NT2/D1 (cell line): Measurements from ENCODE around the gene RPS6KA5.

ENCODE experiments used
- YY1 ChIP-seq: IDR thresholded peaks from 2 replicates; pipeline ENCODE4 v1.6.1; 2011; ENCODE audit not compliant: insufficient read length, insufficient read depth
- ZNF274 ChIP-seq: IDR thresholded peaks from 2 replicates; pipeline ENCODE4 v1.6.1; 2011; ENCODE audit warnings: mild to moderate bottlenecking, low read depth, low read length

GRCh38 chr14:90966493-90966892 is 93.9 kb downstream of the RPS6KA5 start:
- no peak for TF ChIP-seq YY1
- no peak for TF ChIP-seq ZNF274
